ENCODE data around the gene QRSL1. TPM values are rescaled to one million over a fixed set of nuclear protein-coding genes. Genes with fewer than 3 reads are reported as not detected.
A peak's percentile ranks its signal among the peaks of the same experiment; 100 is the strongest.

QRSL1 gene
- total RNA-seq, 1 experiment from 2014 or later: 19.5 TPM

- Histone ChIP-seq H3K79me1 (ENCODE audit: insufficient read depth, low read depth, low read length, poor library complexity, severe bottlenecking) (no peaks in the 10 kb centered on the region), H4K8ac (replicated peaks; ENCODE audit: insufficient read length, low read depth, low read length) (no peak overlapping the region), H3K79me2 (ENCODE audit: insufficient read depth, low read length) (no peaks in the 10 kb centered on the region), H4K20me1 (ENCODE audit: control insufficient read depth, insufficient read depth, insufficient read length) (no peaks in the 10 kb centered on the region), H2AFZ (ENCODE audit: low read length) (no peak overlapping the region), H2BK20ac (ENCODE audit: low read depth, low read length, poor library complexity, severe bottlenecking) (no peak overlapping the region), H4K5ac (ENCODE audit: insufficient read length, low read depth, low read length) (no peak overlapping the region), H3T11ph (ENCODE audit: low read length) (no peak overlapping the region), H3K9me3 (ENCODE audit: control insufficient read depth, low read depth, low read length) (no peaks in the 10 kb centered on the region), H3K14ac (ENCODE audit: insufficient read depth, low read length) (no peak overlapping the region), H2BK120ac (ENCODE audit: low read depth, low read length, poor library complexity, severe bottlenecking) (no peak overlapping the region), H2BK12ac (ENCODE audit: insufficient read length, low read depth, low read length) (no peak overlapping the region), H3K4ac (ENCODE audit: low read depth, low read length) (no peak overlapping the region), H3K23ac (ENCODE audit: insufficient read length, low read depth, low read length) (no peak overlapping the region), H3K18ac (ENCODE audit: insufficient read length, low read depth, low read length) (no peak overlapping the region), H2AK5ac (ENCODE audit: insufficient read length, low read length) (no peak overlapping the region), H3K27me3 (ENCODE audit: insufficient read depth, low read length) (no peaks in the 10 kb centered on the region), H3K23me2 (ENCODE audit: insufficient read length, low read depth, low read length, poor library complexity, severe bottlenecking) (no peaks in the 10 kb centered on the region), H3K9ac (ENCODE audit: extremely low read depth, insufficient read length, low read length) (no peak overlapping the region), H2BK15ac (ENCODE audit: low read depth, low read length) (no peak overlapping the region), H3K56ac (ENCODE audit: insufficient read length, low read depth, low read length) (no peak overlapping the region), H3K4me2 (ENCODE audit: insufficient read depth, insufficient read length, low read length) (peak overlapping the region; percentile 57), H3K27ac (ENCODE audit: insufficient read length, low read depth, low read length) (peak overlapping the region; percentile 95), H4K91ac (ENCODE audit: insufficient read length, low read depth, low read length) (no peak overlapping the region), H3K4me1 (ENCODE audit: insufficient read depth, low read length) (peaks cover 15% of the 10 kb centered on the region; the same call in 1 of the 2 replicates), H2BK5ac (ENCODE audit: insufficient read length, low read length) (no peak overlapping the region)
- Mint-ChIP-seq H3K4me1 (peaks cover 64 to 70% of the 10 kb centered on the region in 2 experiments), H3K9me3 (no peaks in the 10 kb centered on the region), H3K4me3 (peak overlapping the region in 1 of 2 experiments; percentile 53; a peak in 3 of 5 replicates), H3K36me3 (ENCODE audit: insufficient read depth in 1 of 3, low read depth in 3 of 3) (peaks cover 8 to 22% (median 13%) of the 10 kb centered on the region in 3 experiments; a peak in 6 of 7 replicates), H3K27me3 (ENCODE audit: low read depth) (no peaks in the 10 kb centered on the region), H3K27ac (peak overlapping the region; percentile 93 to 99 (median 96))
- DNase-seq: no peak
- no peak for TF ChIP-seq CTCF (conservative IDR thresholded peaks at IDR 0.05)
- no CpG with 5 or more reads among the region's 1 CpG for WGBS (ENCODE audit: extremely low coverage, insufficient read length, low lambda C conversion rate)
Measured at GRCh38 chr6:106614166-106614565, 15.2 kb upstream of the QRSL1 start.

Measured in H9 (cell line).